HCT116 (cell line): ENCODE data around the gene TNFRSF21. TPM values are rescaled to one million over a fixed set of nuclear protein-coding genes. Genes with fewer than 3 reads are reported as not detected.

ENCODE experiments used
- ATAC-seq: fragments of 200-7000 bp; cut with Tn5 transposase; 2 replicates; pipeline ENCODE4 v1.9.1; 2020; ENCODE audit warnings: mild to moderate bottlenecking, moderate library complexity
- BruUV-seq: library from RNA; stranded (reverse); fragments of 400-500 nt; replicated peaks from 2 replicates; lab custom pipeline; 2021; lab: Mats Ljungman, UMichigan
- CTCF ChIA-PET: fragments of 300-600 bp; sonication (Branson Sonifier 250); formaldehyde crosslinking; loops from one replicate; lab custom pipeline; 2021; ENCODE audit warnings: antibody characterized with exemption; lab: Charles Lee
- POLR2A ChIA-PET: fragments of 300-600, 350-600 bp; sonication (Branson Sonifier 250); formaldehyde crosslinking; loops from one replicate; lab custom pipeline; 2021; ENCODE audit warnings: antibody characterized with exemption; lab: Charles Lee
- RAD21 ChIA-PET, 2 experiments: fragments of 300-600 bp; sonication (Branson Sonifier 250); formaldehyde crosslinking; loops; one replicate each; lab custom pipeline; 2023; ENCODE audit warnings: low total read pairs in 2 of 2; ENCODE audit not compliant: uncharacterized antibody in 2 of 2, unreplicated experiment in 2 of 2, low non-redundant PET in 1 of 2; lab: Charles Lee
- DNase-seq: peaks from one replicate; pipeline ENCODE4 v3.0.0-alpha.2; 2010; ENCODE audit warnings: low read depth, low spot score
- H2AFZ ChIP-seq: fragments of 200-600 bp; shearing (Covaris generic), sonication (generic); 2 replicates; pipeline ENCODE4 v1.6.1; 2017; ENCODE audit warnings: low read depth, mixed run types, mixed read lengths, antibody characterized with exemption, low read length; ENCODE audit not compliant: poor library complexity, severe bottlenecking
- H3K27ac ChIP-seq: 2 replicates; pipeline ENCODE4 v1.5.1; 2012; ENCODE audit warnings: low read depth, low read length
- H3K27me3 ChIP-seq: fragments of 200-600 bp; sonication (generic); 2 replicates; pipeline ENCODE4 v1.6.1; 2016; ENCODE audit warnings: mixed run types, low read length, mixed read lengths; ENCODE audit not compliant: insufficient read depth
- H3K36me3 ChIP-seq, 2 experiments: fragments of 200-500 bp in 1 of 2; fragments of 200-600 bp in 1 of 2; sonication (Bioruptor generic) in 1 of 2; sonication (generic) in 1 of 2; 2 replicates each; pipeline versions ENCODE4 v1.5.1 to v1.6.1; 2014 to 2016; ENCODE audit warnings: low read length in 2 of 2, inconsistent platforms in 1 of 2, mixed read lengths in 1 of 2, mixed run types in 1 of 2; ENCODE audit not compliant: insufficient read depth in 2 of 2, control insufficient read depth in 1 of 2
- H3K4me1 ChIP-seq, 2 experiments: fragments of 200-600 bp in 1 of 2; sonication (generic) in 1 of 2; 2 replicates each; pipeline versions ENCODE4 v1.5.1 to v1.6.1; 2012 to 2017; ENCODE audit warnings: low read length in 2 of 2, inconsistent platforms in 1 of 2, mild to moderate bottlenecking in 1 of 2, mixed read lengths in 1 of 2, mixed run types in 1 of 2, moderate library complexity in 1 of 2; ENCODE audit not compliant: insufficient read depth in 2 of 2, control insufficient read depth in 1 of 2
- H3K4me2 ChIP-seq: fragments of 200-600 bp; sonication (generic); 2 replicates; pipeline ENCODE4 v1.6.1; 2017; ENCODE audit warnings: mixed run types, low read length, mixed read lengths
- H3K4me3 ChIP-seq, 2 experiments: fragments of 200-600 bp in 1 of 2; sonication (generic) in 1 of 2; replicated peaks in 1 of 2; 2 replicates each; pipeline ENCODE4 v1.5.1; 2011 to 2016; ENCODE audit warnings: low read length in 2 of 2, control low read depth in 1 of 2, low read depth in 1 of 2, mild to moderate bottlenecking in 1 of 2, mixed read lengths in 1 of 2, mixed run types in 1 of 2
- H3K79me2 ChIP-seq: fragments of 200-600 bp; sonication (generic); 2 replicates; pipeline ENCODE4 v1.6.1; 2017; ENCODE audit warnings: mild to moderate bottlenecking, mixed run types, low read length, moderate library complexity, mixed read lengths; ENCODE audit not compliant: insufficient read depth
- H3K9ac ChIP-seq: fragments of 200-600 bp; sonication (generic); 2 replicates; pipeline ENCODE4 v1.6.1; 2016; ENCODE audit warnings: low read length, mixed read lengths
- H3K9me2 ChIP-seq: fragments of 200-600 bp; sonication (generic), shearing (Covaris generic); 2 replicates; pipeline ENCODE4 v1.6.1; 2017; ENCODE audit warnings: mixed run types, mild to moderate bottlenecking, moderate library complexity; ENCODE audit not compliant: insufficient read depth
- H3K9me3 ChIP-seq, 2 experiments: fragments of 200-500 bp in 1 of 2; fragments of 200-600 bp in 1 of 2; sonication (Bioruptor generic) in 1 of 2; sonication (generic) in 1 of 2; 2 replicates each; pipeline ENCODE4 v1.6.1; 2014 to 2017; ENCODE audit warnings: low read length in 2 of 2, mixed read lengths in 2 of 2, inconsistent platforms in 1 of 2, low read depth in 1 of 2, mild to moderate bottlenecking in 1 of 2, mixed run types in 1 of 2, moderate library complexity in 1 of 2; ENCODE audit not compliant: control insufficient read depth in 1 of 2, insufficient read depth in 1 of 2
- H4K20me1 ChIP-seq: fragments of 200-600 bp; sonication (generic), shearing (Covaris generic); 2 replicates; pipeline ENCODE4 v1.6.1; 2017; ENCODE audit warnings: mixed run types, mild to moderate bottlenecking, moderate library complexity; ENCODE audit not compliant: insufficient read depth
- ATF3 ChIP-seq: IDR thresholded peaks from 2 replicates; pipeline ENCODE4 v1.6.1; 2012
- CBX3 ChIP-seq: IDR thresholded peaks from 2 replicates; pipeline ENCODE4 v1.6.1; 2012; ENCODE audit warnings: low read depth
- CEBPB ChIP-seq: IDR thresholded peaks from 2 replicates; pipeline ENCODE4 v1.6.1; 2012; ENCODE audit warnings: low read depth
- EGR1 ChIP-seq: IDR thresholded peaks from 2 replicates; pipeline ENCODE4 v1.6.1; 2012; ENCODE audit warnings: low read depth
- EZH2 ChIP-seq: fragments of 200-600 bp; sonication (generic); IDR thresholded peaks from 2 replicates; pipeline ENCODE4 v1.6.1; 2017; ENCODE audit warnings: antibody characterized with exemption, mixed run types
- EZH2phosphoT487 ChIP-seq: fragments of 200-600 bp; IDR thresholded peaks from 2 replicates; pipeline ENCODE4 v1.6.1; 2018; ENCODE audit warnings: antibody characterized with exemption, borderline replicate concordance
- POLR2AphosphoS5 ChIP-seq: IDR thresholded peaks from 2 replicates; pipeline ENCODE4 v1.6.1; 2011; ENCODE audit warnings: mild to moderate bottlenecking, low read depth, low read length, moderate library complexity
- SIN3A ChIP-seq: IDR thresholded peaks from 2 replicates; pipeline ENCODE4 v1.6.1; 2012; ENCODE audit warnings: low read depth
- SP1 ChIP-seq: IDR thresholded peaks from 2 replicates; pipeline ENCODE4 v1.6.1; 2012; ENCODE audit warnings: low read depth
- TCF7L2 ChIP-seq: IDR thresholded peaks from 2 replicates; pipeline ENCODE4 v1.7.0; 2011; ENCODE audit warnings: borderline replicate concordance, inconsistent platforms; ENCODE audit not compliant: insufficient read depth, insufficient read length; ENCODE audit errors: extremely low read depth
- YY1 ChIP-seq: IDR thresholded peaks from 2 replicates; pipeline ENCODE4 v1.6.1; 2011; ENCODE audit warnings: low read length, low read depth, moderate library complexity, mild to moderate bottlenecking; ENCODE audit not compliant: insufficient replicate concordance; ENCODE audit errors: extremely low read depth
- ZFX ChIP-seq: fragments of 450-650 bp; IDR thresholded peaks from 2 replicates; pipeline ENCODE4 v1.6.1; 2017
- intact Hi-C: fragments of 100-400 bp; cut with micrococcal nuclease; formaldehyde crosslinking; loops from 2 replicates; pipeline ENCODE4 v1.10.0; 2022
- total RNA-seq: library from RNA; stranded (reverse); gene quantifications from one replicate; pipeline ENCODE4 v1.2.1, GENCODE V29; 2021; ENCODE audit not compliant: unreplicated experiment
- TF ChIP-seq, protein P1 (sequence below), 3 experiments: fragments of 200-600 bp in 1 of 3; sonication (generic) in 1 of 3; IDR thresholded peaks in 2 of 3; conservative IDR thresholded peaks in 1 of 3; 2 replicates each; pipeline ENCODE4 v1.5.1; 2012 to 2017; ENCODE audit warnings: low read depth in 2 of 3, low read length in 2 of 3, antibody characterized with exemption in 1 of 3, borderline replicate concordance in 1 of 3, control low read depth in 1 of 3, mild to moderate bottlenecking in 1 of 3, mixed read lengths in 1 of 3, mixed run types in 1 of 3, moderate library complexity in 1 of 3; ENCODE audit not compliant: insufficient read depth in 1 of 3
- TF ChIP-seq, protein P2 (sequence below): IDR thresholded peaks from 2 replicates; pipeline ENCODE4 v1.6.1; 2012; ENCODE audit warnings: low read depth

Gene TNFRSF21
- total RNA-seq, 1 experiment from 2014 or later, result 48.3 TPM

DNA sequence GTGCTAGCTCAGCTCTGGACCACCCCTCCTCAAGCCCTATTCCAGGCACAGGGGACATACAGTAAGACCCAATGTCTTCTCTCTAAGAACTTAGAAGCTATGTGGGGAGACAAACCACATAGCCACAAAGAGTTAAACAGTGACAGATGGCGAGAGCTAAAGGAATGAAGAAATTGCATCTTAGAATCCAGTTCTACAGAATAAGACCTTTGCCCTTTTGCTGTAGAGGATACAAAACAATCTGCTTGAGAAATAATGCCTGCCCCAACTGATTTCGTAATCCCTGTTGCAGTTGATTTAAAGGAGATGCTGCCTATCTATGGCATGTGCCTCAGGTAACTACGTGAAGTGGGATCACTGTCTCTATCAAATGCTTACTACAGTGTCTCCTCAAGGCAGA lies 31.2 kb downstream of the TNFRSF21 start:
- H3K36me3 ChIP-seq, result peaks cover 1 to 8% of the 10 kb centered on the region in 2 experiments; a peak in 2 of 4 replicates
- no peak overlapping the region for H3K9ac ChIP-seq
- ATAC-seq (no peak), DNase-seq (no peak)
- H3K4me3 ChIP-seq, result no peak overlapping the region
- ChIA-PET RAD21 (no interaction called here), POLR2A (no interaction called here), CTCF (no interaction called here)
- H4K20me1 ChIP-seq, result no peaks in the 10 kb centered on the region
- peaks cover 56% of the 10 kb centered on the region for H3K79me2 ChIP-seq
- no TSS peak for BruUV-seq
- no peaks in the 10 kb centered on the region for H3K27me3 ChIP-seq
- no peak overlapping the region for H2AFZ ChIP-seq
- TF ChIP-seq EGR1 (no peak), TCF7L2 (no peak), ATF3 (no peak), SIN3A (no peak), CEBPB (no peak), SP1 (no peak)
- TF ChIP-seq, protein P1, sequence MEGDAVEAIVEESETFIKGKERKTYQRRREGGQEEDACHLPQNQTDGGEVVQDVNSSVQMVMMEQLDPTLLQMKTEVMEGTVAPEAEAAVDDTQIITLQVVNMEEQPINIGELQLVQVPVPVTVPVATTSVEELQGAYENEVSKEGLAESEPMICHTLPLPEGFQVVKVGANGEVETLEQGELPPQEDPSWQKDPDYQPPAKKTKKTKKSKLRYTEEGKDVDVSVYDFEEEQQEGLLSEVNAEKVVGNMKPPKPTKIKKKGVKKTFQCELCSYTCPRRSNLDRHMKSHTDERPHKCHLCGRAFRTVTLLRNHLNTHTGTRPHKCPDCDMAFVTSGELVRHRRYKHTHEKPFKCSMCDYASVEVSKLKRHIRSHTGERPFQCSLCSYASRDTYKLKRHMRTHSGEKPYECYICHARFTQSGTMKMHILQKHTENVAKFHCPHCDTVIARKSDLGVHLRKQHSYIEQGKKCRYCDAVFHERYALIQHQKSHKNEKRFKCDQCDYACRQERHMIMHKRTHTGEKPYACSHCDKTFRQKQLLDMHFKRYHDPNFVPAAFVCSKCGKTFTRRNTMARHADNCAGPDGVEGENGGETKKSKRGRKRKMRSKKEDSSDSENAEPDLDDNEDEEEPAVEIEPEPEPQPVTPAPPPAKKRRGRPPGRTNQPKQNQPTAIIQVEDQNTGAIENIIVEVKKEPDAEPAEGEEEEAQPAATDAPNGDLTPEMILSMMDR (IDR thresholded peaks at IDR 0.05 in 2 of 3, conservative IDR thresholded peaks at IDR 0.05 in 1 of 3; ENCODE audit: borderline replicate concordance in 1 of 3, insufficient read depth in 1 of 3, low read depth in 2 of 3, low read length in 2 of 3), result no peak
- no peaks in the 10 kb centered on the region for H3K9me3 ChIP-seq
- no peak overlapping the region for H3K4me2 ChIP-seq
- H3K27ac ChIP-seq, result no peak overlapping the region
- H3K4me1 ChIP-seq, result no peaks in the 10 kb centered on the region
- intact Hi-C loops, result no loop called here
- no peaks in the 10 kb centered on the region for H3K9me2 ChIP-seq

DNA sequence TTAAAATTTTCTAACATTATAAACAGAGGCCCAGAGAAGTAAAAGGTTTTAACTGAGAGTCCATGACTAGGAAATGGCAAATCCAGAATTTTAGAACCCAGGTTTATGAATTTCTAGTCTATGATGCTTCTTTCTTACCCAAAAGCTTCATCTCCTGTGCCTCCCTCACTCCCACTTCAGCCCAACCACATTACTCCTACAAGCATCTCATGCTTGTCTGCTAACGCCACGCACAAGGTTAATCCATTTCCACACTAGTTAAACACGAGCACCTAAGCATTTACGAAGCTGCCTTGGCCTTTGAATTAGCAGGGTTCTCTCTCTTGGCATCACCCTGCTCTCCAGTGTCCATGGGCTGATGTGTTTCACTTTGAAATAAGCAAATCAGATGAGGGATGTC lies 32.0 kb downstream of the TNFRSF21 start:
- H3K27me3 ChIP-seq, result no peaks in the 10 kb centered on the region
- DNase-seq (no peak), ATAC-seq (no peak)
- POLR2A ChIA-PET, result no interaction called here
- CTCF ChIA-PET, result no interaction called here
- H3K9me3 ChIP-seq, result no peaks in the 10 kb centered on the region
- no peaks in the 10 kb centered on the region for H3K4me1 ChIP-seq
- no peak overlapping the region for H2AFZ ChIP-seq
- H3K9ac ChIP-seq, result no peak overlapping the region
- H3K36me3 ChIP-seq, result peaks cover 0 to 8% of the 10 kb centered on the region in 2 experiments; a peak in 1 of 4 replicates
- no TSS peak for BruUV-seq
- no peaks in the 10 kb centered on the region for H3K9me2 ChIP-seq
- RAD21 ChIA-PET, result no interaction called here
- H3K4me3 ChIP-seq, result no peak overlapping the region
- no peak overlapping the region for H3K27ac ChIP-seq
- H3K4me2 ChIP-seq, result no peak overlapping the region
- intact Hi-C loops, result no loop called here
- H3K79me2 ChIP-seq, result peaks cover 52% of the 10 kb centered on the region
- no peaks in the 10 kb centered on the region for H4K20me1 ChIP-seq
- TF ChIP-seq ATF3 (no peak), POLR2AphosphoS5 (no peak), EZH2 (no peak), TCF7L2 (no peak), ZFX (no peak), EZH2phosphoT487 (no peak), SIN3A (no peak), EGR1 (no peak), SP1 (no peak), CEBPB (no peak), CBX3 (no peak), YY1 (no peak)
- TF ChIP-seq, protein P2, sequence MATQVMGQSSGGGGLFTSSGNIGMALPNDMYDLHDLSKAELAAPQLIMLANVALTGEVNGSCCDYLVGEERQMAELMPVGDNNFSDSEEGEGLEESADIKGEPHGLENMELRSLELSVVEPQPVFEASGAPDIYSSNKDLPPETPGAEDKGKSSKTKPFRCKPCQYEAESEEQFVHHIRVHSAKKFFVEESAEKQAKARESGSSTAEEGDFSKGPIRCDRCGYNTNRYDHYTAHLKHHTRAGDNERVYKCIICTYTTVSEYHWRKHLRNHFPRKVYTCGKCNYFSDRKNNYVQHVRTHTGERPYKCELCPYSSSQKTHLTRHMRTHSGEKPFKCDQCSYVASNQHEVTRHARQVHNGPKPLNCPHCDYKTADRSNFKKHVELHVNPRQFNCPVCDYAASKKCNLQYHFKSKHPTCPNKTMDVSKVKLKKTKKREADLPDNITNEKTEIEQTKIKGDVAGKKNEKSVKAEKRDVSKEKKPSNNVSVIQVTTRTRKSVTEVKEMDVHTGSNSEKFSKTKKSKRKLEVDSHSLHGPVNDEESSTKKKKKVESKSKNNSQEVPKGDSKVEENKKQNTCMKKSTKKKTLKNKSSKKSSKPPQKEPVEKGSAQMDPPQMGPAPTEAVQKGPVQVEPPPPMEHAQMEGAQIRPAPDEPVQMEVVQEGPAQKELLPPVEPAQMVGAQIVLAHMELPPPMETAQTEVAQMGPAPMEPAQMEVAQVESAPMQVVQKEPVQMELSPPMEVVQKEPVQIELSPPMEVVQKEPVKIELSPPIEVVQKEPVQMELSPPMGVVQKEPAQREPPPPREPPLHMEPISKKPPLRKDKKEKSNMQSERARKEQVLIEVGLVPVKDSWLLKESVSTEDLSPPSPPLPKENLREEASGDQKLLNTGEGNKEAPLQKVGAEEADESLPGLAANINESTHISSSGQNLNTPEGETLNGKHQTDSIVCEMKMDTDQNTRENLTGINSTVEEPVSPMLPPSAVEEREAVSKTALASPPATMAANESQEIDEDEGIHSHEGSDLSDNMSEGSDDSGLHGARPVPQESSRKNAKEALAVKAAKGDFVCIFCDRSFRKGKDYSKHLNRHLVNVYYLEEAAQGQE, result no peak
